B cell (primary cell): ENCODE data around the gene FUCA2. TPM values are rescaled to one million over a fixed set of nuclear protein-coding genes. Genes with fewer than 3 reads are reported as not detected.

ENCODE experiments used
- ATAC-seq: fragments of 200-7000 bp; cut with Tn5 transposase; one replicate; pipeline ENCODE4 v1.10.0; 2021; ENCODE audit warnings: low read depth, mild to moderate bottlenecking, moderate number of reproducible peaks, moderate library complexity
- CTCF ChIA-PET: fragments of 350-600 bp; sonication (Branson Sonifier 250); formaldehyde crosslinking; loops from one replicate; lab custom pipeline; 2021; ENCODE audit warnings: antibody characterized with exemption, inconsistent platforms; lab: Charles Lee
- POLR2A ChIA-PET: fragments of 350-600 bp; sonication (Branson Sonifier 250); formaldehyde crosslinking; loops from one replicate; lab custom pipeline; 2021; ENCODE audit warnings: antibody characterized with exemption; lab: Charles Lee
- DNase-seq: peaks from one replicate; pipeline ENCODE4 v3.0.0; 2013
- H2AFZ ChIP-seq: 2 replicates; pipeline ENCODE4 v1.6.1; 2012; ENCODE audit warnings: mild to moderate bottlenecking, low read depth, low read length; ENCODE audit not compliant: insufficient read depth, poor library complexity, severe bottlenecking
- H3K27ac ChIP-seq, 2 donors: 1 replicate in 1 of 2; 2 replicates in 1 of 2; pipeline ENCODE4 v1.5.1; 2012 to 2013; ENCODE audit warnings: low read length in 2 of 2, mild to moderate bottlenecking in 2 of 2, moderate library complexity in 1 of 2
- H3K27me3 ChIP-seq, 4 experiments: fragments of 200-600 bp in 1 of 4; sonication (generic) in 1 of 4; replicated peaks in 1 of 4; 1 replicate in 2 of 4; 2 replicates in 2 of 4; pipeline versions ENCODE4 v1.6.1 to v1.7.0; 2013 to 2016; ENCODE audit warnings: low read length in 3 of 4, mild to moderate bottlenecking in 2 of 4, mixed read lengths in 1 of 4, moderate library complexity in 1 of 4; ENCODE audit not compliant: insufficient read depth in 4 of 4, control insufficient read depth in 3 of 4; ENCODE audit errors: control extremely low read depth in 1 of 4
- H3K36me3 ChIP-seq, 2 experiments: replicated peaks in 1 of 2; 1 replicate in 1 of 2; 2 replicates in 1 of 2; pipeline versions ENCODE4 v1.6.1 to v1.7.1; 2013; ENCODE audit warnings: low read length in 1 of 2; ENCODE audit not compliant: insufficient read depth in 2 of 2, control insufficient read depth in 1 of 2; ENCODE audit errors: control extremely low read depth in 1 of 2, extremely low read depth in 1 of 2
- H3K4me1 ChIP-seq, 2 donors: fragments of 200-600 bp in 1 of 2; sonication (generic) in 1 of 2; 1 replicate in 1 of 2; 2 replicates in 1 of 2; pipeline versions ENCODE4 v1.5.1 to v1.6.1; 2013 to 2017; ENCODE audit warnings: low read length in 2 of 2; ENCODE audit not compliant: control insufficient read depth in 2 of 2, insufficient read depth in 2 of 2
- H3K4me2 ChIP-seq: replicated peaks from 2 replicates; pipeline ENCODE3; 2012; ENCODE audit warnings: mild to moderate bottlenecking, low read depth, low read length; ENCODE audit not compliant: poor library complexity, severe bottlenecking
- H3K4me3 ChIP-seq, 5 experiments: fragments of 200-600 bp in 1 of 5; sonication (generic) in 1 of 5; 1 replicate in 3 of 5; 2 replicates in 2 of 5; pipeline versions ENCODE4 v1.5.1 to v1.7.0; 2011 to 2016; ENCODE audit warnings: low read length in 4 of 5, mild to moderate bottlenecking in 4 of 5, low read depth in 2 of 5, control low read depth in 1 of 5, moderate library complexity in 1 of 5; ENCODE audit not compliant: insufficient read depth in 1 of 5; ENCODE audit errors: control extremely low read depth in 1 of 5, extremely low read depth in 1 of 5
- H3K79me2 ChIP-seq: fragments of 200-600 bp; sonication (generic); one replicate; pipeline ENCODE4 v1.6.0; 2016; ENCODE audit warnings: low read length; ENCODE audit not compliant: control insufficient read depth, insufficient read depth
- H3K9ac ChIP-seq: fragments of 200-600 bp; sonication (generic); 2 replicates; pipeline ENCODE4 v1.6.1; 2017; ENCODE audit warnings: mild to moderate bottlenecking, low read length, moderate library complexity
- H3K9me3 ChIP-seq, 3 donors: one replicate each; pipeline versions ENCODE4 v1.6.1 to v1.7.1; 2013; ENCODE audit warnings: low read length in 2 of 3; ENCODE audit not compliant: control insufficient read depth in 2 of 3, insufficient read depth in 1 of 3; ENCODE audit errors: control extremely low read depth in 1 of 3
- H4K20me1 ChIP-seq: 2 replicates; pipeline ENCODE4 v1.6.0; 2012; ENCODE audit warnings: mild to moderate bottlenecking, low read length; ENCODE audit not compliant: insufficient read depth, control insufficient read depth, poor library complexity, severe bottlenecking
- H3K27ac Mint-ChIP-seq: one replicate; pipeline ENCODE4 v1.8.0; 2021; ENCODE audit warnings: mixed read lengths
- H3K27me3 Mint-ChIP-seq: one replicate; pipeline ENCODE4 v1.8.0; 2021; ENCODE audit warnings: mixed read lengths
- H3K4me1 Mint-ChIP-seq: one replicate; pipeline ENCODE4 v1.8.0; 2021; ENCODE audit warnings: mixed read lengths
- H3K4me3 Mint-ChIP-seq: one replicate; pipeline ENCODE4 v1.8.0; 2021; ENCODE audit warnings: mixed read lengths
- H3K9me3 Mint-ChIP-seq: one replicate; pipeline ENCODE4 v1.8.0; 2022; ENCODE audit warnings: mixed read lengths; ENCODE audit not compliant: insufficient read depth
- CTCF ChIP-seq: fragments of 200-600 bp; IDR thresholded peaks from one replicate; pipeline ENCODE4 v1.8.0; 2022; ENCODE audit warnings: antibody characterized with exemption, mild to moderate bottlenecking
- EZH2 ChIP-seq: IDR thresholded peaks from 2 replicates; pipeline ENCODE4 v1.6.1; 2012; ENCODE audit warnings: borderline replicate concordance, low read depth, mild to moderate bottlenecking, moderate library complexity, low read length; ENCODE audit not compliant: insufficient read depth, poor library complexity, severe bottlenecking
- WGBS: methylation state at CpG from one replicate; pipeline ENCODE4 v1.1.5; 2013; ENCODE audit warnings: missing lambda C conversion rate; ENCODE audit not compliant: insufficient coverage; 5-methylcytosine and 5-hydroxymethylcytosine counted together
- intact Hi-C: fragments of 100-400 bp; cut with micrococcal nuclease; formaldehyde crosslinking; loops from one replicate; pipeline ENCODE4 v1.10.0; 2022
- polyA plus RNA-seq: library from polyadenylated mRNA; depleted of rRNA; stranded (reverse); fragments of >200 nt; gene quantifications from 2 replicates; pipeline ENCODE4 v1.2.3, GENCODE V29; 2012
- total RNA-seq, 2 donors: library from RNA; stranded (reverse); fragments of 120-200 nt in 1 of 2; gene quantifications; 1 replicate in 1 of 2; 2 replicates in 1 of 2; pipeline versions ENCODE4 v1.2.3 to v1.2.4, GENCODE V29; 2013 to 2022

Gene FUCA2
- total and polyA plus RNA-seq, 2 donors (not counting 1 experiment from before 2014, with no cell fraction given) = 3.6 to 8.3 TPM

- Mint-ChIP-seq H3K27ac (no peak overlapping the region), H3K4me1 (peaks cover 14% of the 10 kb centered on the region)
- H4K20me1 ChIP-seq = no peaks in the 10 kb centered on the region
Measured at GRCh38 chr6:143544011-143544696, 32.6 kb upstream of the FUCA2 start.

More at GRCh38 chr6:143544011-143544696, 32.6 kb upstream of the FUCA2 start:
- no peak overlapping the region for H3K4me3 Mint-ChIP-seq
- Histone ChIP-seq H3K9ac (no peak overlapping the region), H3K27me3 (no peaks in the 10 kb centered on the region), H3K27ac (no peak overlapping the region), H3K4me2 (no peak overlapping the region), H3K36me3 (no peaks in the 10 kb centered on the region), H3K4me1 (peaks cover 6 to 7% of the 10 kb centered on the region in 2 donors), H2AFZ (no peak overlapping the region), H3K4me3 (no peak overlapping the region), H3K9me3 (no peaks in the 10 kb centered on the region), H3K79me2 (no peaks in the 10 kb centered on the region)
- no peaks in the 10 kb centered on the region for H3K27me3 Mint-ChIP-seq
- DNase-seq = no peak
- CTCF ChIA-PET = no interaction called here
- TF ChIP-seq CTCF (no peak), EZH2 (no peak)
- intact Hi-C loops = no loop called here
- ATAC-seq = no peak
- WGBS = 100% methylated on average over 1 of the region's 4 CpGs
- POLR2A ChIA-PET = no interaction called here
- H3K9me3 Mint-ChIP-seq = no peaks in the 10 kb centered on the region
